Stimulated activated CD8-positive, alpha-beta memory T cell treated with anti-CD3 and anti-CD28 coated beads, Interleukin-2, amount 100 ng/mL, for 48 hours (primary cell): ENCODE measurements around the gene SULF2.

Source experiments
- DNase-seq, 2 donors: peaks; one replicate each; pipeline ENCODE4 v3.0.0-alpha.2; 2020; ENCODE audit warnings: low read depth in 2 of 2

The SULF2 gene

DNA sequence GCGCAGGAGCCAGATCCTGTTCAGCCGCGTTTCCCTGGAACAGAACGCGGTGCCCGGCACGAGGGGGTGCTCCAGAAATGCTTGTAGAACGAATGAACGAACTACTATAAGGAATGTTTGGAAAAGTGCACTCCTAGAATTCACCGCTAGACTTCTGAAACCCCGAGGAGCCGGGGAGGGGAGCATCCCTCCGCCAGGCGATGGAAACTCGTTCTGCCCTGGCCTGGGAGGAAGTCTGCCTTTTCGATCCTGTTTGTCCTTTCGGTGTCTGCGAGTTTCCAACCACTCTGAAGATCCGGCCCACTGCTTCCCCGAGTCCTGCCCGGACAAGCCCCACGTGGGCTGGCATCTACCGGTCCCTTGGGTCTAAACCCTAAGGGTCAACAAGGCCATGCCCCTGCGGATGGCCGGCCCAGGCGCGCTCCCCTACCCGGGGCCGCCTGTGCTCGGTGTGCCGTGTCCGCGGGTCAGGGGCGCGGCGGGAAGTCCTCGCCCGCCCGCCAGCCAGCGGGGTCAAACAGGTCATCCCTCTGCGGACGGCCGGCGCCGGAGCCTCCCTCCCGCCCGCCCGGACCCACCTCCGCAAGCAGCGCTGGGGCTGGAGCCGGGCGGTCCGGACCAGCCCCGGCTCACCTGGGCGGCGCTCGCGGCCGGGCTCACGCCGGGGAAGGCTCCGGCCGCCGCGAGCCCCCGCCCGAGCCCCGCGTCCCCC is 526 bp downstream of the SULF2 start:
- no peak for DNase-seq

- no peak for DNase-seq
Measured at GRCh38 chr20:47783828-47784598, 1.3 kb downstream of the SULF2 start.

DNA sequence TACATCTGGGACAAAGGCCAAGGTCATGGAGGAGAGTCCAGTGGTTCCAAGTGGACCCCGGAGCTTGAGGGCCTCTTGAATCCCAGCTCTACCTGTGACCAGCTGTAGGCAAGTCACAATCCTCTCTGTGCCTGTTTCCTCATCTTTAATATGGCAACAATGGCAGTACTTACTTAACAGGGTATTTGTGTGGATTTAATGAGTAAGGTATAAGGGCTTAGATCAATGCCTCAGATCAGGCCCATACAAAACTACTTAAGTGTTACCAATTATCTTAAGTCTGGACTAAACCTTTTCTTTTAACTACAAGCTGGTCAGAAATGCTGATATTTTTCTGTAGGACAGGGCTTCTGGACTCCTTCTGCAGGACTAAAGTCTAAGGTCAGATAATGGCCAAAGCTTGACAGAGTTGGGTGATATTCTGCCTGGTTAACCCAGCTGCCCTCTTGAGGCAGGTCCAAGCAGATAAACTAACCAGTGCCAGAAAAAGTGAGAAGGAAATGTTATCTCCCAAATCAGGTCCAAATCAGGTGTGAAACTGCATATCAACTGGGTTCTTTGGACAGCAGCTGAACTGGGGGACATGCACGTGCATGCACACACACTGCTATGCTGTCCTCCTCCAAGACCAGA is 2.2 kb downstream of the SULF2 start:
- DNase-seq = no peak

DNA sequence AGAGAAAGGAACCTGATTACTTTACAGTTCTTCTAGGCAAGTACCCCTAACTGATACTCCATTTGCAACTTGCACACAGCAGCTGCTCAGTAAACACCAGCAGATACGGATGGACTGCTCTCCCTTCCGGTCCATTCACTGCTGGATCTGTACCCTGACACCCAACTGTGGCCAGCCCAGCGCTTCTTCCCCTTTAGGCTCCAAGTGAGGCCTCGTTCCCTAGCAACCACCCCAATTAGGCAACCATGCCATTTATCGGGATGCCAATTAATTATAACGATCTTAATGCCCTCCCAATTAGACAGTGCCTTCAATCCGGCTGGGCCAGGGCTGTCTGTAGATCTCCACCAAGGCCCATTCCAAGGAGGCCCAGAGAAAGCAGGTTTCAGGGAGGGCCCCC is 3.2 kb downstream of the SULF2 start:
- DNase-seq = no peak

- no peak for DNase-seq
Measured at GRCh38 chr20:47781632-47782031, 3.6 kb downstream of the SULF2 start.

DNA sequence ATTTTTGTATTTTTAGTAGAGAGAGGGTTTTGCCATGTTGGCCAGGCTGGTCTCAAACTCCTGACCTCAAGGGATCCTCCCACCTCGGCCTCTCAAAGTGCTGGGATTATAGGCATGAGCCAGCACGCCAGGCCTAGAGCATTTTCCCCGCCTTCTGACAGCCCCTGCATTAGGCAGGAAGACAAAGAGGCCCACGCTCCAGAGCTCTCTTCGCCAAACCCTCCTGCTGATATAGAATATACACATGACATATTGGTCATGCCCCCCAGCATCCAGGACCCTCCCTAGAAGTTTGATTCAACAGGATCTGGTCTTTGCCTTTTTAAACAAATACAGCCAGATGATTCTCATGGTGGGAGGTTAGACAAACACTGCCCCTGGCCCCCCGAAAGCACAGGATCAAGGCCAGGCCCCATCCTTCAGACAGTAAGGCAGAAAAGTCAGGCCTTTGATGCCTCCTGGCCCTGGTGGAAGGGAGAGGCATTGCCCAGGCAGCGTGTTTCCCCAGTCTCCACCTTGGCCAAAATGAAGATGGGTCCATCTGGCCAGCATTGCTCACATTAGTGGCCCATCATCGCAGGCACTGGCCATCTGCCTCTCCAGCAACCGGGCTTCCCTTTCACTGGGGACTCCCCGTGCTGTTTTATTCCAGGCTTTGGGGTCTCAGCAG is 4.4 kb downstream of the SULF2 start:
- DNase-seq = no peak

DNA sequence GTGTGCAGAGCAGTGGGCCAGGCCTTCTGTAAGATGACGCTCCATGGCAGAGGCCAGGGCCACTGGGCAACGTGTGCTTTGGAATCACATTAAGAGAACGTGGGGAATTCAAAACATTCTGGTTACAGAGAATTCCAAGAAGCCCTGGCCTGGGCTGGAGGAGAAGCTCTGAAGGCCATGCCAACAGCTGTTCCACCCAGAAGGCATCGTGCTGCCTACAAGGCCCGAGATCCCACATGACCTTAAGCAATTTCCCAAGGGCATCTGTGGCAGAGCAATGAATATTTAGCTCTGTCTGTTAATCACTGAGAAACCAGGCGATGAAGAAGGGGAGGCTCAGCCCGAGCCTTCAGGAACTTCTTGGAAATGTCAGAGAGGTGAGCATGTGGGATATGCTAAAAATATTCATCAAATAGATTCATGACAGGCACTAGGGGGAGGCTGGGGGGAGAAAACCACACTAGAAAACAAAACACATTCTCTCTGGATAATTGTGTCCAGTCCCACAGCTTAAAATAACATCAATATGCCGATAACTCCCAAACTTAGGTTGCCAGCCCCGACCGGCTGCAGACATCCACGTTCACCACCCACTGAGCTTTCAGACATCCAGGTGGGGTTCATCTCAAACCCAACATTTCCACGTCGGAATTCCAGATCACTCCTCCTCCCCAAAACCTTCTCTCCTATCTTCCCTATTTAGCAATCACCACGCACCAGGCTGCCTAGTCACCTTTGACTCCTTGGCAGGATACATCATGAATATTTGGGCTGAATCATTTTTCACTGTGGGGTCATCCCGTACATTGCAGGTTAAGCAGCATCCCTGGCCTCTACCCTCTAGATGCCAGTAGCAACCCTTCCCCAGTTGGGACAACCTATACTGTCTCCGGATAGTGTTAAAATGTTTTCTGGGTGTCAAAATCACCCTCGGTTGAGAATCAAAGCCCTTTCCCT is 6.6 kb downstream of the SULF2 start:
- no peak for DNase-seq

DNA sequence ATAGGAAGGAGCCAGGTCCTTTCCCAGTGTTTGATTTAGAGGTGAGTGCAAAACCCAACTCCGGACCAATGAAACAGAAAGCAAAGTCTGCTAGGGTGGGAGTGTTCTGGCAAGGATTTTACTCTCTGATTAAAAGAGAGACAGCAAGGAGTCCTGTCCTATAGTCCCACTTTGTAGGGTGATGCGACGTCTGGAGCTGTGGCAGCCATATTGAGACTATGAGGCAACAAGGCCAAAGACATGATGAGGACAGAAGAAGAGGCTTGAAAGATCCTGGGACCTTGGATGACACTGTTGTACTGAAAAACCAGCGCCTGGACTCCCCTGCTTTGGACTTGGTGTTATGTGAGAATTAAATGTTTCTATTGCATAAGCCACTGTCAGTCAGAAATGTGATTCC is 8.1 kb downstream of the SULF2 start:
- no peak for DNase-seq

- no peak for DNase-seq
Measured at GRCh38 chr20:47776639-47777038, 8.6 kb downstream of the SULF2 start.

- DNase-seq = no peak
Measured at GRCh38 chr20:47775841-47776240, 9.4 kb downstream of the SULF2 start.

DNA sequence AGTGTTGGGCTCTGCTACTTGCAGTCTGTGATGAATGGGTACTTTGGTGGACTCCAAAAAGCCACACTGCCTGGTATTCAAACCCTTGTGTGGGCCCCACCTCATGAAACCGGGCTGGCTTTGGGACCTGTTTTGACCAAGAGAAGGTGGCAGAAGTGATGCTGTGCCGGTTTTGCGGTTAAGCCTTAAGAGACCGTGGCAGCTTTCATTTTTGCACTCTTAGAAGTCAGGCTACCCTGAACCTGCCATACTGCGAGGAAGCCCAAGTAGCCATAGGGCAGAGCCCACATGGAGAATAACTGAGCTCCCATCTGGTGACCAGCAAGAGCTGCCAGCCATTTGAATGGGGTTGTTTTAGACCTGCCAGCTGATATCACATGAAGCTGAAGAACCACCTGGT is 10.2 kb downstream of the SULF2 start:
- no peak for DNase-seq

DNA sequence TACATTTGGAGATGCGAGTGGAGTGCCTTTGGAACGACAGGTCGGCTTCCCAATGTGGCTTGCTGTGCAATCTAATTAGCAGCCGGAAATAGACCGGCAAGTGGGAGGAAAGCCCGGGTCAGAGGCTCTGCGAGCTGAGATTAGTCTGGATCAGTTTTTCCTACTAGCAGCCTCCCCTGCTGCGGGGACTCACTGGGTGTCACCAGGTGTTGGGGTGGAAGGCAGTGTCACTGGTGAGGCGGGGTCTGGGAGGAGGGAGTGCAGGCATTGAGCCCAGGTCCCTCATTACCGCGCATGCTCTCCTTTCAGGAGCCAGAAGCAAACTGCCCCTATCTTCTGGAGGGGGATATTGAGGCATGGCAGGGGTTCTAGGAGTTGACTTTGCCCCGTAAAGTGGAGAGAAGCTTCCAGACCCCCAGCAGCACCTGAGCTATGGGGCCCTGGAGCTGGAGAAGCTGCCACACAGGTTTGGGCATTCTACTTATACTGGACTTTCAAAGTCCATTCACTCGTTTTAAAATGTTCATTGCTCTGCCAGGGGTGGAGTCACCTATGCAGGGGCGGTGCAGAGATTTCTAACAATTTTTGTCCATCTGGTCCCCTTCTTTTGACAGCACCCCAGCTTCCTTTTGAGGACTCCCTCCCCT is 11.0 kb downstream of the SULF2 start:
- no peak for DNase-seq

GRCh38 chr20:47773371-47773786 is 11.9 kb downstream of the SULF2 start:
- DNase-seq = no peak

DNA sequence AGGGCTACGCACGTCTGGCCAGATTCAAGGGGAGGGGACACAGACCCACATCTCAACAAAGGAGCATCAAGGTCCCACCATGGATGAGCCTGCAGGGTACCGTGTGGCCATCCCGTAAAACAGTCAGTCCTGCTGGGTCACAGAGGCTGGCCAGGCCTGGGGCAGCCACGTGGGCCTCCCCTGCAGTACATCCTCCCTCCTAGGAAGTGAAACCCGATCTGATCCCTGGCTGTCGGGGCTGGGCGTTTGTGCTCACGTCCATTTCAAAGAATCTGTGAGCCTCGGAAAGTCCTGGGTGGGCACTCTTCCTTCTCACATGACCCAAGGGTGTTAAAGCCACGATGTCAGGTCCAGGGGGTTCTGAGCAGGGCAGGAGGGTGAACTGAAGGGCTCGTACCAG is 14.3 kb downstream of the SULF2 start:
- no peak for DNase-seq

GRCh38 chr20:47768016-47768824 is 17.1 kb downstream of the SULF2 start:
- no peak for DNase-seq

- DNase-seq = no peak
Measured at GRCh38 chr20:47765691-47766594, 19.3 kb downstream of the SULF2 start.

GRCh38 chr20:47765271-47765670 is 20.0 kb downstream of the SULF2 start:
- no peak for DNase-seq

GRCh38 chr20:47764154-47764733 is 21.0 kb downstream of the SULF2 start:
- no peak for DNase-seq
